Esophagus squamous epithelium (tissue), 4 donors: ENCODE measurements around the gene CNOT6.

Source experiments
- POLR2A ChIP-seq, 4 donors: fragments of 450-650 bp; IDR thresholded peaks; one replicate each; pipeline ENCODE4 v1.6.1; 2017; ENCODE audit warnings: antibody characterized with exemption in 4 of 4, mild to moderate bottlenecking in 4 of 4, moderate library complexity in 3 of 4
- TF ChIP-seq, protein P1 (sequence below), 6 experiments: fragments of 450-650 bp in 4 of 6; fragments of 200-600 bp in 2 of 6; sonication (generic) in 2 of 6; IDR thresholded peaks; one replicate each; pipeline ENCODE4 v1.5.1; 2016 to 2019; ENCODE audit warnings: antibody characterized with exemption in 6 of 6, mild to moderate bottlenecking in 4 of 6, moderate library complexity in 4 of 6

GRCh38 chr5:180589771-180590542 is 95.8 kb downstream of the CNOT6 start:
- TF ChIP-seq, protein P1, sequence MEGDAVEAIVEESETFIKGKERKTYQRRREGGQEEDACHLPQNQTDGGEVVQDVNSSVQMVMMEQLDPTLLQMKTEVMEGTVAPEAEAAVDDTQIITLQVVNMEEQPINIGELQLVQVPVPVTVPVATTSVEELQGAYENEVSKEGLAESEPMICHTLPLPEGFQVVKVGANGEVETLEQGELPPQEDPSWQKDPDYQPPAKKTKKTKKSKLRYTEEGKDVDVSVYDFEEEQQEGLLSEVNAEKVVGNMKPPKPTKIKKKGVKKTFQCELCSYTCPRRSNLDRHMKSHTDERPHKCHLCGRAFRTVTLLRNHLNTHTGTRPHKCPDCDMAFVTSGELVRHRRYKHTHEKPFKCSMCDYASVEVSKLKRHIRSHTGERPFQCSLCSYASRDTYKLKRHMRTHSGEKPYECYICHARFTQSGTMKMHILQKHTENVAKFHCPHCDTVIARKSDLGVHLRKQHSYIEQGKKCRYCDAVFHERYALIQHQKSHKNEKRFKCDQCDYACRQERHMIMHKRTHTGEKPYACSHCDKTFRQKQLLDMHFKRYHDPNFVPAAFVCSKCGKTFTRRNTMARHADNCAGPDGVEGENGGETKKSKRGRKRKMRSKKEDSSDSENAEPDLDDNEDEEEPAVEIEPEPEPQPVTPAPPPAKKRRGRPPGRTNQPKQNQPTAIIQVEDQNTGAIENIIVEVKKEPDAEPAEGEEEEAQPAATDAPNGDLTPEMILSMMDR (IDR thresholded peaks at IDR 0.05), result no peak
- no peak for TF ChIP-seq POLR2A (IDR thresholded peaks at IDR 0.05)
